Ishikawa (cell line): ENCODE data around the gene SLC24A4.

Experiments used
- CEBPB ChIP-seq: IDR thresholded peaks from 2 replicates; pipeline ENCODE4 v1.6.1; 2012
- CREB1 ChIP-seq: IDR thresholded peaks from 2 replicates; pipeline ENCODE4 v1.6.1; 2012; ENCODE audit warnings: low read depth
- EGR1 ChIP-seq: IDR thresholded peaks from 2 replicates; pipeline ENCODE4 v1.6.1; 2012
- EP300 ChIP-seq: IDR thresholded peaks from 2 replicates; pipeline ENCODE4 v1.6.1; 2012; ENCODE audit warnings: borderline replicate concordance
- FOXM1 ChIP-seq: IDR thresholded peaks from 2 replicates; pipeline ENCODE4 v1.6.1; 2012; ENCODE audit warnings: low read depth, borderline replicate concordance
- MAX ChIP-seq: IDR thresholded peaks from 2 replicates; pipeline ENCODE4 v1.6.1; 2012
- NFIC ChIP-seq: IDR thresholded peaks from 2 replicates; pipeline ENCODE4 v1.6.1; 2012
- RAD21 ChIP-seq: IDR thresholded peaks from 2 replicates; pipeline ENCODE4 v1.6.1; 2012; ENCODE audit warnings: low read depth
- TAF1 ChIP-seq: IDR thresholded peaks from 2 replicates; pipeline ENCODE4 v1.6.1; 2012; ENCODE audit warnings: low read depth, mild to moderate bottlenecking
- TCF12 ChIP-seq: IDR thresholded peaks from 2 replicates; pipeline ENCODE4 v1.6.1; 2012; ENCODE audit warnings: low read depth
- TEAD4 ChIP-seq: IDR thresholded peaks from 2 replicates; pipeline ENCODE4 v1.6.1; 2012
- YY1 ChIP-seq: IDR thresholded peaks from 2 replicates; pipeline ENCODE4 v1.6.1; 2012; ENCODE audit warnings: low read depth
- ZBTB7A ChIP-seq: IDR thresholded peaks from 2 replicates; pipeline ENCODE4 v1.6.1; 2012; ENCODE audit warnings: low read depth
- TF ChIP-seq, protein P1 (sequence below): IDR thresholded peaks from 2 replicates; pipeline ENCODE4 v1.6.1; 2012; ENCODE audit warnings: low read depth, mild to moderate bottlenecking
- TF ChIP-seq, protein P2 (sequence below): IDR thresholded peaks from 2 replicates; pipeline ENCODE4 v1.6.1; 2012

The SLC24A4 gene

GRCh38 chr14:92502541-92503286, 179.7 kb downstream of the SLC24A4 start:
- no peak for TF ChIP-seq FOXM1

- TF ChIP-seq EGR1 (no peak), FOXM1 (no peak), ZBTB7A (no peak), TCF12 (0 out of 2 replicates have a peak, but pooled peaks have one; percentile 65), CEBPB (no peak), NFIC (0 out of 2 replicates have a peak, but pooled peaks have one; percentile 8), EP300 (peak; percentile 45; the same call in 1 of the 2 replicates), MAX (peak; percentile 37; the same call in 1 of the 2 replicates), CREB1 (no peak), TAF1 (no peak), TEAD4 (peak; percentile 89), RAD21 (no peak), YY1 (no peak)
- TF ChIP-seq, protein P1, sequence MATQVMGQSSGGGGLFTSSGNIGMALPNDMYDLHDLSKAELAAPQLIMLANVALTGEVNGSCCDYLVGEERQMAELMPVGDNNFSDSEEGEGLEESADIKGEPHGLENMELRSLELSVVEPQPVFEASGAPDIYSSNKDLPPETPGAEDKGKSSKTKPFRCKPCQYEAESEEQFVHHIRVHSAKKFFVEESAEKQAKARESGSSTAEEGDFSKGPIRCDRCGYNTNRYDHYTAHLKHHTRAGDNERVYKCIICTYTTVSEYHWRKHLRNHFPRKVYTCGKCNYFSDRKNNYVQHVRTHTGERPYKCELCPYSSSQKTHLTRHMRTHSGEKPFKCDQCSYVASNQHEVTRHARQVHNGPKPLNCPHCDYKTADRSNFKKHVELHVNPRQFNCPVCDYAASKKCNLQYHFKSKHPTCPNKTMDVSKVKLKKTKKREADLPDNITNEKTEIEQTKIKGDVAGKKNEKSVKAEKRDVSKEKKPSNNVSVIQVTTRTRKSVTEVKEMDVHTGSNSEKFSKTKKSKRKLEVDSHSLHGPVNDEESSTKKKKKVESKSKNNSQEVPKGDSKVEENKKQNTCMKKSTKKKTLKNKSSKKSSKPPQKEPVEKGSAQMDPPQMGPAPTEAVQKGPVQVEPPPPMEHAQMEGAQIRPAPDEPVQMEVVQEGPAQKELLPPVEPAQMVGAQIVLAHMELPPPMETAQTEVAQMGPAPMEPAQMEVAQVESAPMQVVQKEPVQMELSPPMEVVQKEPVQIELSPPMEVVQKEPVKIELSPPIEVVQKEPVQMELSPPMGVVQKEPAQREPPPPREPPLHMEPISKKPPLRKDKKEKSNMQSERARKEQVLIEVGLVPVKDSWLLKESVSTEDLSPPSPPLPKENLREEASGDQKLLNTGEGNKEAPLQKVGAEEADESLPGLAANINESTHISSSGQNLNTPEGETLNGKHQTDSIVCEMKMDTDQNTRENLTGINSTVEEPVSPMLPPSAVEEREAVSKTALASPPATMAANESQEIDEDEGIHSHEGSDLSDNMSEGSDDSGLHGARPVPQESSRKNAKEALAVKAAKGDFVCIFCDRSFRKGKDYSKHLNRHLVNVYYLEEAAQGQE = no peak
- TF ChIP-seq, protein P2, sequence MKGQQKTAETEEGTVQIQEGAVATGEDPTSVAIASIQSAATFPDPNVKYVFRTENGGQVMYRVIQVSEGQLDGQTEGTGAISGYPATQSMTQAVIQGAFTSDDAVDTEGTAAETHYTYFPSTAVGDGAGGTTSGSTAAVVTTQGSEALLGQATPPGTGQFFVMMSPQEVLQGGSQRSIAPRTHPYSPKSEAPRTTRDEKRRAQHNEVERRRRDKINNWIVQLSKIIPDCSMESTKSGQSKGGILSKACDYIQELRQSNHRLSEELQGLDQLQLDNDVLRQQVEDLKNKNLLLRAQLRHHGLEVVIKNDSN = no peak
These were observed 181.0 kb downstream of the SLC24A4 start for GRCh38 chr14:92503756-92504491.

- TF ChIP-seq RAD21 = no peak
- TF ChIP-seq, protein P2 = no peak
- TF ChIP-seq TEAD4 = no peak
- TF ChIP-seq MAX = no peak
- TF ChIP-seq, protein P1 = no peak
- no peak for TF ChIP-seq CREB1
- no peak for TF ChIP-seq YY1
- TF ChIP-seq EP300 = no peak
- no peak for TF ChIP-seq FOXM1
- TF ChIP-seq EGR1 = no peak
- TF ChIP-seq NFIC = no peak
- TF ChIP-seq TAF1 = no peak
- TF ChIP-seq CEBPB = no peak
- TF ChIP-seq TCF12 = no peak
These were observed 182.9 kb downstream of the SLC24A4 start for GRCh38 chr14:92505826-92506225.

DNA sequence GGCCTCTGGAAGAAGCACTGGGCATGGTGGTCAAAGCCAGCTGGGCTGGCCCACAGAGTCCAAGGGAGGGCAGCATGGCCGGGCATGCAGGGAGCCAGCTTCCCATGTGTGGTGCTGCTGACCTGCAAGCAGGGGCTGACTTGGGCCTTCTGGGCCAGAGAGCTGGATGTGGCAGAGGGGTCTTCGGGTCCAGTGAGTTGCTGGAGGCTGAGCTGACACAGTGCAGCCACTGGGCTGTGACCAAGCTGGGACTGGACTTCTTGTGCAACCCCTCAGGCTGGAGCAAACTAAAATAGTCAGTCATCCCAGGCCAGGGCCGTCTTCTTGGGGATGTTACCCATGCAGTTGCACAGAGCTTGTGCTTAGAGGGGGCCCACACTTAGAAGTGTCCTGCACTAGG, 183.3 kb downstream of the SLC24A4 start:
- no peak for TF ChIP-seq TAF1
- TF ChIP-seq EP300 = no peak
- TF ChIP-seq, protein P2 = no peak
- no peak for TF ChIP-seq CEBPB
- TF ChIP-seq TEAD4 = no peak
- TF ChIP-seq, protein P1 = no peak
- no peak for TF ChIP-seq NFIC
